ENCODE data around the gene CALM1. TPM values are rescaled to one million over a fixed set of nuclear protein-coding genes. Genes with fewer than 3 reads are reported as not detected.

CALM1 gene
- polyA plus RNA-seq, 3 donors from 2014 or later = 3,313 to 3,849 (median 3,365) TPM

- DNase-seq = no peak
- no peaks in the 10 kb centered on the region for H3K4me1 Mint-ChIP-seq
These were observed 48.2 kb downstream of the CALM1 start for GRCh38 chr14:90445011-90445410.

GRCh38 chr14:90446405-90446804 is 49.6 kb downstream of the CALM1 start:
- Mint-ChIP-seq H3K4me1 (no peaks in the 10 kb centered on the region), H3K4me3 (no peak overlapping the region), H3K36me3 (no peaks in the 10 kb centered on the region), H3K27me3 (ENCODE audit: low read depth in 3 of 3) (peaks cover 0 to 9% (median 8%) of the 10 kb centered on the region in 3 donors), H3K9me3 (peaks cover 0 to 4% (median 2%) of the 10 kb centered on the region in 6 donors), H3K27ac (no peak overlapping the region)
- DNase-seq = no peak

More at GRCh38 chr14:90445011-90445410, 48.2 kb downstream of the CALM1 start:
- H3K27ac Mint-ChIP-seq = no peak overlapping the region
- peaks cover 0 to 8% (median 8%) of the 10 kb centered on the region in 3 donors for H3K27me3 Mint-ChIP-seq (ENCODE audit: low read depth in 3 of 3)
- peaks cover 0 to 4% (median 2%) of the 10 kb centered on the region in 6 donors for H3K9me3 Mint-ChIP-seq
- H3K36me3 Mint-ChIP-seq = no peaks in the 10 kb centered on the region
- no peak overlapping the region for H3K4me3 Mint-ChIP-seq

- Mint-ChIP-seq H3K4me1 (no peaks in the 10 kb centered on the region), H3K27ac (no peak overlapping the region), H3K9me3 (peaks cover 0 to 4% (median 2%) of the 10 kb centered on the region in 6 donors), H3K36me3 (no peaks in the 10 kb centered on the region), H3K27me3 (ENCODE audit: low read depth in 3 of 3) (peaks cover 0 to 12% (median 8%) of the 10 kb centered on the region in 3 donors), H3K4me3 (no peak overlapping the region)
- DNase-seq = no peak
These were observed 51.1 kb downstream of the CALM1 start for GRCh38 chr14:90447720-90448497.

DNA sequence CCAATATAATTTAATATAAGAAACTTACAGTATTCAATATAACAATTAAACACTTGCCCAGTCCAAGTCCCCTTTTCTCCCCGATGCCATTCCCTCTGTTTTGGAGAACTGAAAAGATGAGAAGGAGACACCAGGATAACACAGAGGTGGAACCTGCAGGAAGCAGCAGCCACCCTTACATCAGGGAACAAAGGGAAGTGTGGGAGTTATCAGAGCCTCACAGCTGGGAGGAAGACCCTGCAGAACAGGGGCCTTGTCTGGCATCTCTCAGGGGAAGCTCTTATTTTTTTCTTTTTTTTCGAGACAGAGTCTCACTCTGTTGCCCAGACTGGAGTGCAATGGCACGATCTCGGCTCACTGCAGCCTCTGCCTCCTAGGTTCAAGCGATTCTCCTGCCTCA is 52.6 kb downstream of the CALM1 start:
- Mint-ChIP-seq H3K27me3 (ENCODE audit: low read depth in 3 of 3) (peaks cover 0 to 8% (median 6%) of the 10 kb centered on the region in 3 donors), H3K9me3 (peaks cover 0 to 4% (median 2%) of the 10 kb centered on the region in 6 donors), H3K4me1 (no peaks in the 10 kb centered on the region), H3K27ac (no peak overlapping the region), H3K36me3 (no peaks in the 10 kb centered on the region), H3K4me3 (no peak overlapping the region)
- no peak for DNase-seq

GRCh38 chr14:90450151-90450550 is 53.3 kb downstream of the CALM1 start:
- no peaks in the 10 kb centered on the region for H3K4me1 Mint-ChIP-seq
- peaks cover 0 to 8% (median 6%) of the 10 kb centered on the region in 3 donors for H3K27me3 Mint-ChIP-seq (ENCODE audit: low read depth in 3 of 3)
- H3K36me3 Mint-ChIP-seq = no peaks in the 10 kb centered on the region
- DNase-seq = no peak
- H3K9me3 Mint-ChIP-seq = peaks cover 0 to 4% (median 2%) of the 10 kb centered on the region in 6 donors
- no peak overlapping the region for H3K4me3 Mint-ChIP-seq
- H3K27ac Mint-ChIP-seq = peak overlapping the region in 1 of 6 donors; percentile 69

- no peak overlapping the region for H3K4me3 Mint-ChIP-seq
- no peaks in the 10 kb centered on the region for H3K36me3 Mint-ChIP-seq
- H3K27ac Mint-ChIP-seq = no peak overlapping the region
- peaks cover 0 to 2% (median 0%) of the 10 kb centered on the region in 6 donors for H3K9me3 Mint-ChIP-seq
- no peaks in the 10 kb centered on the region for H3K4me1 Mint-ChIP-seq
- peaks cover 0 to 8% (median 6%) of the 10 kb centered on the region in 3 donors for H3K27me3 Mint-ChIP-seq (ENCODE audit: low read depth in 3 of 3)
- no peak for DNase-seq
These were observed 53.8 kb downstream of the CALM1 start for GRCh38 chr14:90450667-90451066.

- H3K36me3 Mint-ChIP-seq = no peaks in the 10 kb centered on the region
- no peaks in the 10 kb centered on the region for H3K4me1 Mint-ChIP-seq
- no peak overlapping the region for H3K27ac Mint-ChIP-seq
- H3K4me3 Mint-ChIP-seq = no peak overlapping the region
- no peak for DNase-seq
- H3K27me3 Mint-ChIP-seq (ENCODE audit: low read depth in 3 of 3) = peaks cover 0 to 8% (median 6%) of the 10 kb centered on the region in 3 donors
- peaks cover 0 to 2% (median 0%) of the 10 kb centered on the region in 6 donors for H3K9me3 Mint-ChIP-seq
These were observed 54.6 kb downstream of the CALM1 start for GRCh38 chr14:90451443-90451842.

- Mint-ChIP-seq H3K27me3 (ENCODE audit: low read depth in 3 of 3) (peaks cover 0 to 6% (median 5%) of the 10 kb centered on the region in 3 donors), H3K4me3 (no peak overlapping the region), H3K36me3 (no peaks in the 10 kb centered on the region), H3K9me3 (peaks cover 0 to 2% (median 0%) of the 10 kb centered on the region in 6 donors), H3K4me1 (no peaks in the 10 kb centered on the region), H3K27ac (no peak overlapping the region)
- DNase-seq = no peak
These were observed 55.1 kb downstream of the CALM1 start for GRCh38 chr14:90451961-90452360.

GRCh38 chr14:90452366-90452765 is 55.5 kb downstream of the CALM1 start:
- Mint-ChIP-seq H3K9me3 (peaks cover 0 to 2% (median 0%) of the 10 kb centered on the region in 6 donors), H3K4me1 (no peaks in the 10 kb centered on the region), H3K36me3 (no peaks in the 10 kb centered on the region), H3K27ac (no peak overlapping the region), H3K27me3 (ENCODE audit: low read depth in 3 of 3) (peaks cover 0 to 6% (median 5%) of the 10 kb centered on the region in 3 donors), H3K4me3 (no peak overlapping the region)
- DNase-seq = no peak

DNA sequence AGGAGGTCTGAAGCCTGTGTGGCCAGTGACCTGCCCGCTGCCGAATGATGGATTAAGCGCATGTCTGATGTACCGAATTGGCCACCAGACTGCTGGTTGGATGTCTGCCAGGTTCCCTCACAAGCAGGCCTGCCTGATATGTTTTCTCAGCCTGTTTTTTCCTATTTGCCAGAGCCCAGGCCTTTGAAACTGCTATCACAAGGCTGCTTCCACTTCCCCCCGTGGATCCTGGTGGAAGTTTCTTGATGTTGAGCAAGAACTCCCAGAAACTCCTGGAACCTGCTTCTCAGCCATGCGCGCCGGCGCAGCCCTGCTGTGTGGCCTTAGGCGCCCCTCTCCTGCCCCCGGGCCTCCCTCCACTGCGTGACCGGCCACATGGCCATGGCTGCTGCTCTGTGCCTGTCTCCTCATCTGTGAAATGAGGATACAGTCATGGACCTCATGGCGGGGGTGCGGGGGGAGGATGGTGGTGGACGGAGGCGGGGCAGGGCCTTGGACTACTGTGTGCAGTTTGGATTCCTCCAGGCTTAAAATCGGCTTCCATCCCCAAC is 56.6 kb downstream of the CALM1 start:
- H3K4me3 Mint-ChIP-seq = no peak overlapping the region
- H3K27ac Mint-ChIP-seq = no peak overlapping the region
- no peaks in the 10 kb centered on the region for H3K9me3 Mint-ChIP-seq

GRCh38 chr14:90454041-90455000 is 57.5 kb downstream of the CALM1 start:
- DNase-seq = no peak
- H3K27ac Mint-ChIP-seq = no peak overlapping the region
- peaks cover 0 to 6% (median 1%) of the 10 kb centered on the region in 3 donors for H3K27me3 Mint-ChIP-seq (ENCODE audit: low read depth in 3 of 3)
- H3K4me1 Mint-ChIP-seq = no peaks in the 10 kb centered on the region
- H3K9me3 Mint-ChIP-seq = no peaks in the 10 kb centered on the region
- no peak overlapping the region for H3K4me3 Mint-ChIP-seq
- no peaks in the 10 kb centered on the region for H3K36me3 Mint-ChIP-seq

More for the DNA sequence above, 56.6 kb downstream of the CALM1 start:
- no peak for DNase-seq
- Mint-ChIP-seq H3K4me1 (no peaks in the 10 kb centered on the region), H3K36me3 (no peaks in the 10 kb centered on the region), H3K27me3 (ENCODE audit: low read depth in 3 of 3) (peaks cover 0 to 6% (median 1%) of the 10 kb centered on the region in 3 donors)

GRCh38 chr14:90455100-90455571 is 58.3 kb downstream of the CALM1 start:
- Mint-ChIP-seq H3K27me3 (ENCODE audit: low read depth in 3 of 3) (peaks cover 0 to 6% (median 1%) of the 10 kb centered on the region in 3 donors), H3K36me3 (no peaks in the 10 kb centered on the region), H3K4me1 (no peaks in the 10 kb centered on the region), H3K4me3 (no peak overlapping the region), H3K9me3 (no peaks in the 10 kb centered on the region), H3K27ac (no peak overlapping the region)
- no peak for DNase-seq

DNA sequence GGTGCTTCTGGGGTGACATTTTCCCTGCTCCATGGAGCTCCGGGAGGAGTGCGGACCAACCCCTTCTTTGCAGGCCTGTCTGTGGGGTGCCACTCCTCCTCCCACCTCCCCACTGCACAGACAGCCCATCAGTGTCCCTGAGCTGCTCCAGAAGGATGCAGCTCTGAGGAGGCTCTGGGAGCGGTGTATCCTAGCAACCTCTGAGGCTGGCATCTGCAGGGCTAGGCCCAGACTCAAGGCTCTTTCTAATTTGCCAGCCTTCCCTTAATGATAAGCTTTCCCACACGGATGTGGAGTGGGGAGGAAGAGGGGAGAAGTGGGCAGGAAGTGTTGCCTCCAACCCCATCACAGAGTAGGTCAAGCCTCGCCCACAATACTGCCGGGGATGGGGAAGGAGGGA is 59.7 kb downstream of the CALM1 start:
- Mint-ChIP-seq H3K4me1 (no peaks in the 10 kb centered on the region), H3K4me3 (no peak overlapping the region), H3K27me3 (ENCODE audit: low read depth in 3 of 3) (peaks cover 0 to 3% (median 1%) of the 10 kb centered on the region in 3 donors), H3K36me3 (no peaks in the 10 kb centered on the region), H3K9me3 (no peaks in the 10 kb centered on the region), H3K27ac (no peak overlapping the region)
- DNase-seq = no peak

All from immature natural killer cell (primary cell).